Measurements from ENCODE around the gene PDCD4. TPM values are rescaled to one million over a fixed set of nuclear protein-coding genes. Genes with fewer than 3 reads are reported as not detected.

The PDCD4 gene
- total and polyA plus RNA-seq, 3 donors from 2014 or later = 64.0 to 124 (median 71.1) TPM

DNA sequence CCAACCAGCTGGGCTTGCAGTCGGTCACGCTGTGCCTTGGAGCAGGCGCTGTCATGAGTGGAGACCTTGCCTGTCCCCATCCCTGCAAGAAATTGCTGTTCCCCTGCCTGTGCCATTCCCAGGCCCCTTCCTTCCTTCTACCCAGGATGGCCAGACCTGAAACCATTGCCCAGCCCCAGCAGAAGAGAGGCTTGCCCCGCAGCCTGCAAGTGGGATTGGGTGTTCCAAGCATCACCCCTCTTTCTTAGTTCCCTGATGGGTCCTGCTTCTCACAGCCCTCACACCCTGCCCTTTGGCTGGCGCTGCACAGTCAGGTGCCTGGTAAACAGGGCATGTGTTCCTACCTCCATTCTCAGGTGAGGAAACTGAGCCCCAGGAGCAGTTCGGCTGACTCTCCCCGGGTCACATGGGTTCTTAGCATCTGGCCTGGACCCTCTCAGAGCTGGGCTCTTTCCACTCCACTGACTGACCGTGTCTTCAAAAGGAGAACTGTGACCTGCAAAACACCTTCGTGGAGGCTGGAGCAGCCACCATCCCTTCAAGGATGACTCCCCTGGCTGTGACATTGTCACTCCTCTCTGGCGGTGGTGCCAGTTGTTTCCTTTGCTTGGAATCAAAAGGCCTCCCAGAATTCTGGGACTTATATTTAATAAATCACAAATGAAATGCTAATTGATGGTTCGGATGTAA lies 41.9 kb upstream of the PDCD4 start:
- WGBS, 2 donors = 86 to 95% methylated on average over 11 of the region's 11 CpGs
- no peak overlapping the region for H3K4me3 ChIP-seq
- no peaks in the 10 kb centered on the region for H3K36me3 ChIP-seq (ENCODE audit: low read depth, missing control alignments)
- DNase-seq = no peak
- H3K4me1 ChIP-seq = peaks cover 24% of the 10 kb centered on the region
- no peak overlapping the region for H3K27ac ChIP-seq
- H3K9me3 ChIP-seq = no peaks in the 10 kb centered on the region
- TF ChIP-seq POLR2A (IDR thresholded peaks at IDR 0.05) = no peak
- TF ChIP-seq, protein P1, sequence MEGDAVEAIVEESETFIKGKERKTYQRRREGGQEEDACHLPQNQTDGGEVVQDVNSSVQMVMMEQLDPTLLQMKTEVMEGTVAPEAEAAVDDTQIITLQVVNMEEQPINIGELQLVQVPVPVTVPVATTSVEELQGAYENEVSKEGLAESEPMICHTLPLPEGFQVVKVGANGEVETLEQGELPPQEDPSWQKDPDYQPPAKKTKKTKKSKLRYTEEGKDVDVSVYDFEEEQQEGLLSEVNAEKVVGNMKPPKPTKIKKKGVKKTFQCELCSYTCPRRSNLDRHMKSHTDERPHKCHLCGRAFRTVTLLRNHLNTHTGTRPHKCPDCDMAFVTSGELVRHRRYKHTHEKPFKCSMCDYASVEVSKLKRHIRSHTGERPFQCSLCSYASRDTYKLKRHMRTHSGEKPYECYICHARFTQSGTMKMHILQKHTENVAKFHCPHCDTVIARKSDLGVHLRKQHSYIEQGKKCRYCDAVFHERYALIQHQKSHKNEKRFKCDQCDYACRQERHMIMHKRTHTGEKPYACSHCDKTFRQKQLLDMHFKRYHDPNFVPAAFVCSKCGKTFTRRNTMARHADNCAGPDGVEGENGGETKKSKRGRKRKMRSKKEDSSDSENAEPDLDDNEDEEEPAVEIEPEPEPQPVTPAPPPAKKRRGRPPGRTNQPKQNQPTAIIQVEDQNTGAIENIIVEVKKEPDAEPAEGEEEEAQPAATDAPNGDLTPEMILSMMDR (IDR thresholded peaks at IDR 0.05) = no peak
- intact Hi-C loops (cut with DNase I; ENCODE audit: low total_unique reads) = no loop called here
- H3K27me3 ChIP-seq = no peaks in the 10 kb centered on the region

DNA sequence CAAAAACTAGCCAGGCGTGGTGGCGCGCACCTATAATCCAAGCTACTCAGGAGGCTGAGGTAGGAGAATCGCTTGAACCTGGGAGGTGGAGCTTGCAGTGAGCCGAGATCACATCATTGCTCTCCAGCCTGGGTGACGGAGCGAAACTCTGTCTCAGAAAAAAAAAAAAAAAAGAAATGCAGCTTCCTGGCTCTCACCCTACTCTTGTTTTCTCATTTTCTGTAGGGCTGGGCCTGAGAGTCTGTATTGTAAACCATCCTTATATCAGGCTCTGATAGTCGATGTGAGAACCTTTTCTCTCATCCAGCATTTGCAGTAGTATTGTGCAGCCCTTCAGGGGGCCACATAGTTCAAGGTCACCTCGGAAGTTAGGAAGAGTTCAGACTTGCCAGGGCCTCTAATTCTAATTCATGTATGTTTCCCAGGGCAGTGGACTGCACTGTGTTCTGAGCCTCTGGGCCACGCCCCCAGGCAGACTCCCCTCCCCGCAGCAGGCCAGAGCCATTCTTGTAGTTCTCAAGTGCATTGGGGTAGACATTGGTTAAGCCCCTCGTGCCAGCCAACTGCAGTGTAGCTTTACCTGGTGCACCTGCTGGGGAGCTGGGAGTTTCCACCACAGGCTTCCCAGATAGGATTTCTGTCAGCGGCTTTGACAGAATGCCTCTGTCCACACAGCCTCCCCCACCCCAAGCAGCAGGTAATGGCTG lies 38.3 kb upstream of the PDCD4 start:
- Histone ChIP-seq H3K27ac (no peak overlapping the region), H3K27me3 (no peaks in the 10 kb centered on the region), H3K9me3 (no peaks in the 10 kb centered on the region), H3K4me1 (peaks cover 45% of the 10 kb centered on the region), H3K36me3 (ENCODE audit: low read depth, missing control alignments) (no peaks in the 10 kb centered on the region), H3K4me3 (no peak overlapping the region)
- no peak for DNase-seq
- intact Hi-C loops (cut with DNase I; ENCODE audit: low total_unique reads) = no loop called here
- 72 to 84% methylated on average over 10 to 13 of the region's 13 CpGs for WGBS, 2 donors
- TF ChIP-seq POLR2A (IDR thresholded peaks at IDR 0.05) = no peak
- TF ChIP-seq, protein P1 (IDR thresholded peaks at IDR 0.05) = no peak

- Histone ChIP-seq H3K27ac (peak overlapping the region; percentile 18 to 73), H3K9me3 (no peaks in the 10 kb centered on the region), H3K4me1 (peaks cover 49% of the 10 kb centered on the region), H3K4me3 (no peak overlapping the region), H3K27me3 (no peaks in the 10 kb centered on the region), H3K36me3 (ENCODE audit: low read depth, missing control alignments) (no peaks in the 10 kb centered on the region)
- TF ChIP-seq, protein P1 (IDR thresholded peaks at IDR 0.05) = no peak
- no peak for TF ChIP-seq POLR2A (IDR thresholded peaks at IDR 0.05)
- 83 to 89% methylated on average over 12 to 14 of the region's 14 CpGs for whole genome bisulfite sequencing, 2 donors
- DNase-seq = no peak
- intact Hi-C loops (cut with DNase I; ENCODE audit: low total_unique reads) = no loop called here
Measured at GRCh38 chr10:110833941-110834628, 37.6 kb upstream of the PDCD4 start.

DNA sequence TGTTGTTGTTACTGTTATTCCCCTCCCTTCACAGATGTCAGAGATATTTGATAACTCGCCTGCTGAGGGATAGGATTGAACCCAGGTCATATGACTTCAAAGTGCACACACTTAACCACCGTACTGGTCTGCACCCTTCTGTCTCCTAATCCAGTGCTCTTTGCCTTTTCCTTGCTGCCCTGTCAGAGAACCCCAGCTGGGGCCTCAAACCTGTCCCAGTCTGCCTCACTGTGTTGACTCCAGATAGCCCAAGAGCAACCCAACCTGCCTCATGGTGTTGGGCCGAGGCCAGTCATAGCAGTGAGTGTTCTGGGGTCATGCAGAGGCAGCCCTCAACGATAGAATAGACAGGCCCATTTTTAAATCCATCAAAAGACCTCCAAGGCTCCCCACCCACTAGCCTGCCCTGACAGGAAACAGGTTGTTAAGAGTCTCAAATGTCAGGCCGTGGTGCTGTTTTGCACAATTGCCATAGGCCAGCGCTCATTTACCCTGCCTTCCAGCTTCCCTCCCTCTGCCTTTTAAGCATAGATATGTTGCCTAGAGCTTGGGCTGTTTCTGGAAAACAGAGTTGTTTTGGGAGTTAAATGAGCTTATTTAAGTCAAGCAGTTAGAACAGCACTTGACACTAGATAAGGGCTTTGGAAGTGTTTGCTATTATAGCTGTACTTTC lies 37.0 kb upstream of the PDCD4 start:
- intact Hi-C loops (cut with DNase I; ENCODE audit: low total_unique reads) = no loop called here
- Histone ChIP-seq H3K4me3 (no peak overlapping the region), H3K4me1 (peaks cover 56% of the 10 kb centered on the region), H3K9me3 (no peaks in the 10 kb centered on the region), H3K36me3 (ENCODE audit: low read depth, missing control alignments) (no peaks in the 10 kb centered on the region), H3K27me3 (no peaks in the 10 kb centered on the region), H3K27ac (peak overlapping the region; percentile 18 to 73)
- WGBS, 2 donors = 46 to 47% methylated on average over 6 of the region's 6 CpGs
- TF ChIP-seq, protein P1 (IDR thresholded peaks at IDR 0.05) = no peak
- TF ChIP-seq POLR2A (IDR thresholded peaks at IDR 0.05) = no peak
- DNase-seq = peak; percentile 68
